Measurements from ENCODE around the gene CHCT1. TPM values are rescaled to one million over a fixed set of nuclear protein-coding genes. Genes with fewer than 3 reads are reported as not detected.
A peak's percentile ranks its signal among the peaks of the same experiment; 100 is the strongest.

CHCT1 gene
- total and polyA plus RNA-seq, 12 donors = 0.37 to 0.41 TPM; not detected in 10

GRCh38 chr17:60388742-60389141, 33.5 kb upstream of the CHCT1 start:
- no peak for TF ChIP-seq POLR2A (IDR thresholded peaks at IDR 0.05)
- intact Hi-C loops (cut with DNase I) = no loop called here
- Histone ChIP-seq H3K4me3 (no peak overlapping the region), H3K27ac (no peak overlapping the region), H3K27me3 (no peaks in the 10 kb centered on the region), H3K36me3 (replicated peaks in 1 of 2) (no peaks in the 10 kb centered on the region), H3K9me3 (replicated peaks in 1 of 3) (no peaks in the 10 kb centered on the region), H3K4me1 (replicated peaks in 1 of 2) (peaks cover 2 to 57% of the 10 kb centered on the region in 2 donors)
- WGBS, 4 donors = 37 to 53% (median 49%) methylated on average over 3 of the region's 3 CpGs
- DNase-seq = no peak

GRCh38 chr17:60390186-60390585, 32.1 kb upstream of the CHCT1 start:
- no peaks in the 10 kb centered on the region for H3K27me3 ChIP-seq
- H3K27ac ChIP-seq = peak overlapping the region in 3 of 5 donors; percentile 91 to 97 (median 93)
- TF ChIP-seq CTCF (IDR thresholded peaks at IDR 0.05) (no peak), POLR2A (IDR thresholded peaks at IDR 0.05) (no peak)
- peak overlapping the region in 2 of 4 donors; percentile 77 to 86 for H3K4me3 ChIP-seq
- no peaks in the 10 kb centered on the region for H3K36me3 ChIP-seq (replicated peaks in 1 of 2)
- peak in 6 of 7 donors; percentile 31 to 73 (median 51) for DNase-seq
- H3K9me3 ChIP-seq (replicated peaks in 1 of 3) = no peaks in the 10 kb centered on the region
- H3K4me1 ChIP-seq (replicated peaks in 1 of 2) = peaks cover 0 to 48% of the 10 kb centered on the region in 2 donors
- intact Hi-C loops (cut with DNase I) = loop anchor here in 1 of 2 donors (5.0 to 10.0 kb wide), 2 partner anchors 33 to 155 kb away; no protein-coding TSS in a partner anchor
- 17 to 29% (median 20%) methylated on average over 2 of the region's 2 CpGs for WGBS, 4 donors

GRCh38 chr17:60390925-60391470, 31.3 kb upstream of the CHCT1 start:
- intact Hi-C loops (cut with DNase I) = loop anchor here in 1 of 2 donors (5.0 to 10.0 kb wide), 2 partner anchors 34 to 156 kb away; no protein-coding TSS in a partner anchor
- no peaks in the 10 kb centered on the region for H3K9me3 ChIP-seq (replicated peaks in 1 of 3)
- peak in 1 of 2 donors; percentile 17 for TF ChIP-seq POLR2A (IDR thresholded peaks at IDR 0.05)
- no peak for TF ChIP-seq CTCF (IDR thresholded peaks at IDR 0.05)
- peak overlapping the region; percentile 81 to 97 (median 93) for H3K27ac ChIP-seq
- no peaks in the 10 kb centered on the region for H3K36me3 ChIP-seq (replicated peaks in 1 of 2)
- H3K4me3 ChIP-seq = peak overlapping the region; percentile 72 to 86 (median 76)
- peak; percentile 32 to 73 (median 41) for DNase-seq
- H3K4me1 ChIP-seq (replicated peaks in 1 of 2) = peaks cover 0 to 40% of the 10 kb centered on the region in 2 donors
- H3K27me3 ChIP-seq = no peaks in the 10 kb centered on the region
- 5 to 6% (median 5%) methylated on average over 12 to 15 of the region's 15 CpGs for WGBS, 4 donors

- no peak for DNase-seq
- H3K27me3 ChIP-seq = no peaks in the 10 kb centered on the region
- TF ChIP-seq POLR2A (IDR thresholded peaks at IDR 0.05) (no peak), CTCF (IDR thresholded peaks at IDR 0.05) (peak in 1 of 6 experiments; percentile 8)
- H3K9me3 ChIP-seq (replicated peaks in 1 of 3) = no peaks in the 10 kb centered on the region
- peak overlapping the region; percentile 81 to 97 (median 93) for H3K27ac ChIP-seq
- no peaks in the 10 kb centered on the region for H3K36me3 ChIP-seq (replicated peaks in 1 of 2)
- 0 to 1% (median 1%) methylated on average over 25 to 36 of the region's 36 CpGs for WGBS, 4 donors
- intact Hi-C loops (cut with DNase I) = loop anchor here in 1 of 2 donors (5.0 to 10.0 kb wide), 2 partner anchors 34 to 157 kb away; no protein-coding TSS in a partner anchor
- peak overlapping the region; percentile 72 to 86 (median 76) for H3K4me3 ChIP-seq
- H3K4me1 ChIP-seq (replicated peaks in 1 of 2) = peaks cover 0 to 34% of the 10 kb centered on the region in 2 donors
Observed at GRCh38 chr17:60391471-60392041, 30.7 kb upstream of the CHCT1 start.
